Measurements from ENCODE around the gene SVIL.
"Not testable (repeated sequence)": the region's sequence is repeated elsewhere in the genome, so short reads cannot be mapped to it uniquely, and the experiment has no call there.

SVIL gene

DNA sequence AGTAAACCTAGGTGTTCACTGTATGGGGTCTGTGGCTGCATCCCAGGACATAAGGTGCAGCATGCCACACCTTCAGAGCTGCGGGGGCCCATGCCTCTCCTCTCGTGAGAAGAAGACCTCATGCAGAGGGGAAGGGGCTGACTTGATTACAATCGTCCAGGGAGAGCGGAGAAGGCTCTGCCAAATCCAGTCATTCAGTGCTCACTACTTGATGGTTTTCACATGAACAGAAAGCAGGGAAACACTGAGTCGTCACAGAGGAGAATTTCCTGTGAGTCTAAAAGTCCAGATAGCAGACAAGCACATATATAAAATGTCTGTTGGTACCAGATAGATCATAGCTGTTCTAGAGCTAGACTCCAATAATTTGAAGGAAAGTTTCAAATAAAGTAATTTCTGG lies 52.0 kb downstream of the SVIL start:
- not testable (repeated sequence) for H3K79me1 ChIP-seq (ENCODE audit: low read length); DNase-seq; H3K27ac ChIP-seq (ENCODE audit: low read depth, low read length); H4K8ac ChIP-seq (ENCODE audit: low read depth, low read length); H3K4me3 ChIP-seq (ENCODE audit: low read depth, low read length); H3K18ac ChIP-seq (ENCODE audit: low read length); H3K79me2 ChIP-seq (ENCODE audit: control insufficient read depth, insufficient read depth, low read length, poor library complexity); H3K9me3 ChIP-seq (ENCODE audit: insufficient read depth, low read depth, low read length); H2BK12ac ChIP-seq (ENCODE audit: low read length); H2BK5ac ChIP-seq (ENCODE audit: low read depth, low read length, poor library complexity); H3K4me2 ChIP-seq (ENCODE audit: low read length); H2AK5ac ChIP-seq (ENCODE audit: low read length); H3K9ac ChIP-seq (ENCODE audit: low read length); H3K14ac ChIP-seq (ENCODE audit: low read length); H4K91ac ChIP-seq (ENCODE audit: low read depth, low read length); H3K36me3 ChIP-seq (ENCODE audit: control insufficient read depth in 1 of 2, insufficient read depth in 2 of 2, low read length in 2 of 2); H2BK120ac ChIP-seq (ENCODE audit: insufficient read depth, low read length, poor library complexity); H4K12ac ChIP-seq (ENCODE audit: low read depth, low read length); H2AFZ ChIP-seq (ENCODE audit: insufficient read depth, low read length, poor library complexity); H3K4ac ChIP-seq (ENCODE audit: low read depth, low read length); H3K23ac ChIP-seq (ENCODE audit: low read length); H3K27me3 ChIP-seq (ENCODE audit: insufficient read depth, low read length)
- H3K4me1 ChIP-seq (ENCODE audit: control insufficient read depth in 1 of 2, insufficient read depth in 2 of 2, low read length in 2 of 2) = peaks cover 9 to 12% of the 10 kb centered on the region in 2 experiments
- WGBS (ENCODE audit: extremely low coverage, insufficient coverage, insufficient read length) = no CpG with 5 or more reads among the region's 5 CpGs

- no peak overlapping the region for H3K4ac ChIP-seq (ENCODE audit: low read depth, low read length)
- H3K27ac ChIP-seq (ENCODE audit: low read depth, low read length) = no peak overlapping the region
- H2AFZ ChIP-seq (ENCODE audit: insufficient read depth, low read length, poor library complexity) = no peak overlapping the region
- no peak overlapping the region for H2BK12ac ChIP-seq (ENCODE audit: low read length)
- H3K23ac ChIP-seq (ENCODE audit: low read length) = no peak overlapping the region
- no peak overlapping the region for H2AK5ac ChIP-seq (ENCODE audit: low read length)
- no peak overlapping the region for H2BK120ac ChIP-seq (ENCODE audit: insufficient read depth, low read length, poor library complexity)
- no peak overlapping the region for H3K9ac ChIP-seq (ENCODE audit: low read length)
- DNase-seq = no peak
- no peak overlapping the region for H2BK5ac ChIP-seq (ENCODE audit: low read depth, low read length, poor library complexity)
- H3K4me2 ChIP-seq (ENCODE audit: low read length) = no peak overlapping the region
- H3K79me1 ChIP-seq (ENCODE audit: low read length) = peaks cover 6% of the 10 kb centered on the region
- peaks cover 3% of the 10 kb centered on the region for H3K9me3 ChIP-seq (ENCODE audit: insufficient read depth, low read depth, low read length)
- WGBS (ENCODE audit: extremely low coverage, insufficient coverage, insufficient read length) = no CpG with 5 or more reads among the region's 12 CpGs
- no peak overlapping the region for H4K8ac ChIP-seq (ENCODE audit: low read depth, low read length)
- H3K79me2 ChIP-seq (ENCODE audit: control insufficient read depth, insufficient read depth, low read length, poor library complexity) = no peaks in the 10 kb centered on the region
- peak overlapping the region; percentile 64 for H3K18ac ChIP-seq (ENCODE audit: low read length)
- H3K4me1 ChIP-seq (ENCODE audit: control insufficient read depth in 1 of 2, insufficient read depth in 2 of 2, low read length in 2 of 2) = peaks cover 7 to 11% of the 10 kb centered on the region in 2 experiments
- H4K12ac ChIP-seq (ENCODE audit: low read depth, low read length) = no peak overlapping the region
- H3K27me3 ChIP-seq (ENCODE audit: insufficient read depth, low read length) = no peaks in the 10 kb centered on the region
- H4K91ac ChIP-seq (ENCODE audit: low read depth, low read length) = no peak overlapping the region
- peaks cover 3 to 4% of the 10 kb centered on the region in 2 experiments for H3K36me3 ChIP-seq (ENCODE audit: control insufficient read depth in 1 of 2, insufficient read depth in 2 of 2, low read length in 2 of 2)
- no peak overlapping the region for H3K14ac ChIP-seq (ENCODE audit: low read length)
- H3K4me3 ChIP-seq (ENCODE audit: low read depth, low read length) = no peak overlapping the region
Measured at GRCh38 chr10:29579455-29579970, 55.3 kb downstream of the SVIL start.

GRCh38 chr10:29578457-29578856 lies 56.3 kb downstream of the SVIL start:
- Histone ChIP-seq H2AFZ (ENCODE audit: insufficient read depth, low read length, poor library complexity) (no peak overlapping the region), H3K27ac (ENCODE audit: low read depth, low read length) (no peak overlapping the region), H3K36me3 (ENCODE audit: control insufficient read depth in 1 of 2, insufficient read depth in 2 of 2, low read length in 2 of 2) (peaks cover 3 to 4% of the 10 kb centered on the region in 2 experiments), H3K4ac (ENCODE audit: low read depth, low read length) (no peak overlapping the region), H3K4me3 (ENCODE audit: low read depth, low read length) (no peak overlapping the region), H2BK5ac (ENCODE audit: low read depth, low read length, poor library complexity) (no peak overlapping the region), H3K79me1 (ENCODE audit: low read length) (peaks cover 5% of the 10 kb centered on the region), H3K18ac (ENCODE audit: low read length) (no peak overlapping the region), H2BK120ac (ENCODE audit: insufficient read depth, low read length, poor library complexity) (no peak overlapping the region), H4K12ac (ENCODE audit: low read depth, low read length) (no peak overlapping the region), H3K14ac (ENCODE audit: low read length) (no peak overlapping the region), H3K27me3 (ENCODE audit: insufficient read depth, low read length) (no peaks in the 10 kb centered on the region), H3K9me3 (ENCODE audit: insufficient read depth, low read depth, low read length) (peaks cover 3% of the 10 kb centered on the region), H3K4me2 (ENCODE audit: low read length) (no peak overlapping the region), H2AK5ac (ENCODE audit: low read length) (no peak overlapping the region), H4K91ac (ENCODE audit: low read depth, low read length) (no peak overlapping the region), H4K8ac (ENCODE audit: low read depth, low read length) (no peak overlapping the region), H2BK12ac (ENCODE audit: low read length) (no peak overlapping the region), H3K9ac (ENCODE audit: low read length) (no peak overlapping the region), H3K79me2 (ENCODE audit: control insufficient read depth, insufficient read depth, low read length, poor library complexity) (no peaks in the 10 kb centered on the region), H3K23ac (ENCODE audit: low read length) (no peak overlapping the region), H3K4me1 (ENCODE audit: control insufficient read depth in 1 of 2, insufficient read depth in 2 of 2, low read length in 2 of 2) (peaks cover 6 to 8% of the 10 kb centered on the region in 2 experiments)
- no CpG with 5 or more reads among the region's 3 CpGs for WGBS (ENCODE audit: extremely low coverage, insufficient coverage, insufficient read length)
- peak in 1 of 2 donors; percentile 19 for DNase-seq

DNA sequence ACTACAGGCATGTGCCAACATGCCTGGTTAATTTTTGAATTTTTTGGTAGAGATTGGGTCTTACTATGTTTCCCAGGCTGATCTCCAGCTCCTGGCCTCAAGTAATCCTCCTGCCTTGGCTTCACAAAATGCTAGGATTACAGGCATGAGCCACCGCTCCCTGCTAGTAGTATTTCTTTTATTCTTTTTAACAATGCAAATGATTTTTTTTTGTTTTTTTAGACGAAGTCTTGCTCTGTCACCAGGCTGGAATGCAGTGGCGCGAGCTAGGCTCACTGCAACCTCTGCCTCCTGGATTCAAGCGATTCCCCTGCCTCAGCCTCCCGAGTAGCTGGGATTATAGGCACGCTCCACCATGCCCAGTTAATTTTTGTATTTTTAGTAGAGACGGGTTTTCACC lies 58.1 kb downstream of the SVIL start:
- Histone ChIP-seq H3K4me1 (ENCODE audit: control insufficient read depth in 1 of 2, insufficient read depth in 2 of 2, low read length in 2 of 2) (peaks cover 3 to 5% of the 10 kb centered on the region in 2 experiments), H2AFZ (ENCODE audit: insufficient read depth, low read length, poor library complexity) (no peak overlapping the region), H3K14ac (ENCODE audit: low read length) (peak overlapping the region; percentile 59), H3K4me2 (ENCODE audit: low read length) (no peak overlapping the region), H3K4me3 (ENCODE audit: low read depth, low read length) (no peak overlapping the region), H2BK5ac (ENCODE audit: low read depth, low read length, poor library complexity) (peak overlapping the region; percentile 89), H3K23ac (ENCODE audit: low read length) (no peak overlapping the region), H3K79me1 (ENCODE audit: low read length) (peaks cover 5% of the 10 kb centered on the region), H3K79me2 (ENCODE audit: control insufficient read depth, insufficient read depth, low read length, poor library complexity) (no peaks in the 10 kb centered on the region), H3K27ac (ENCODE audit: low read depth, low read length) (peak overlapping the region; percentile 6), H3K9me3 (ENCODE audit: insufficient read depth, low read depth, low read length) (peaks cover 3% of the 10 kb centered on the region), H3K36me3 (ENCODE audit: control insufficient read depth in 1 of 2, insufficient read depth in 2 of 2, low read length in 2 of 2) (peaks cover 3 to 4% of the 10 kb centered on the region in 2 experiments), H3K4ac (ENCODE audit: low read depth, low read length) (peak overlapping the region; percentile 85), H2AK5ac (ENCODE audit: low read length) (no peak overlapping the region), H4K8ac (ENCODE audit: low read depth, low read length) (no peak overlapping the region), H3K18ac (ENCODE audit: low read length) (peak overlapping the region; percentile 93), H4K91ac (ENCODE audit: low read depth, low read length) (peak overlapping the region; percentile 84), H3K27me3 (ENCODE audit: insufficient read depth, low read length) (no peaks in the 10 kb centered on the region), H3K9ac (ENCODE audit: low read length) (no peak overlapping the region), H2BK120ac (ENCODE audit: insufficient read depth, low read length, poor library complexity) (peak overlapping the region; percentile 82), H2BK12ac (ENCODE audit: low read length) (peak overlapping the region; percentile 88), H4K12ac (ENCODE audit: low read depth, low read length) (peak overlapping the region; percentile 67)
- WGBS (ENCODE audit: extremely low coverage, insufficient coverage, insufficient read length) = no CpG with 5 or more reads among the region's 8 CpGs
- DNase-seq = peak; percentile 56 to 58

All from trophoblast cell (in vitro differentiated cells and primary cell).